Measurements from ENCODE around the gene BCAS3.

Gene BCAS3

GRCh38 chr17:61053469-61053868 is 375.8 kb downstream of the BCAS3 start:
- TF ChIP-seq, protein P1, sequence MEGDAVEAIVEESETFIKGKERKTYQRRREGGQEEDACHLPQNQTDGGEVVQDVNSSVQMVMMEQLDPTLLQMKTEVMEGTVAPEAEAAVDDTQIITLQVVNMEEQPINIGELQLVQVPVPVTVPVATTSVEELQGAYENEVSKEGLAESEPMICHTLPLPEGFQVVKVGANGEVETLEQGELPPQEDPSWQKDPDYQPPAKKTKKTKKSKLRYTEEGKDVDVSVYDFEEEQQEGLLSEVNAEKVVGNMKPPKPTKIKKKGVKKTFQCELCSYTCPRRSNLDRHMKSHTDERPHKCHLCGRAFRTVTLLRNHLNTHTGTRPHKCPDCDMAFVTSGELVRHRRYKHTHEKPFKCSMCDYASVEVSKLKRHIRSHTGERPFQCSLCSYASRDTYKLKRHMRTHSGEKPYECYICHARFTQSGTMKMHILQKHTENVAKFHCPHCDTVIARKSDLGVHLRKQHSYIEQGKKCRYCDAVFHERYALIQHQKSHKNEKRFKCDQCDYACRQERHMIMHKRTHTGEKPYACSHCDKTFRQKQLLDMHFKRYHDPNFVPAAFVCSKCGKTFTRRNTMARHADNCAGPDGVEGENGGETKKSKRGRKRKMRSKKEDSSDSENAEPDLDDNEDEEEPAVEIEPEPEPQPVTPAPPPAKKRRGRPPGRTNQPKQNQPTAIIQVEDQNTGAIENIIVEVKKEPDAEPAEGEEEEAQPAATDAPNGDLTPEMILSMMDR (IDR thresholded peaks at IDR 0.05; ENCODE audit: control insufficient read depth, insufficient read depth, low read depth, low read length, missing control alignments): no peak
- H3K4me3 ChIP-seq (ENCODE audit: control insufficient read depth, low read depth, low read length): no peak overlapping the region
- no peak for DNase-seq (ENCODE audit: low read depth)

GRCh38 chr17:61054436-61054835 is 376.8 kb downstream of the BCAS3 start:
- TF ChIP-seq, protein P1 (IDR thresholded peaks at IDR 0.05; ENCODE audit: control insufficient read depth, insufficient read depth, low read depth, low read length, missing control alignments): no peak
- no peak for DNase-seq (ENCODE audit: low read depth)
- no peak overlapping the region for H3K4me3 ChIP-seq (ENCODE audit: control insufficient read depth, low read depth, low read length)

DNA sequence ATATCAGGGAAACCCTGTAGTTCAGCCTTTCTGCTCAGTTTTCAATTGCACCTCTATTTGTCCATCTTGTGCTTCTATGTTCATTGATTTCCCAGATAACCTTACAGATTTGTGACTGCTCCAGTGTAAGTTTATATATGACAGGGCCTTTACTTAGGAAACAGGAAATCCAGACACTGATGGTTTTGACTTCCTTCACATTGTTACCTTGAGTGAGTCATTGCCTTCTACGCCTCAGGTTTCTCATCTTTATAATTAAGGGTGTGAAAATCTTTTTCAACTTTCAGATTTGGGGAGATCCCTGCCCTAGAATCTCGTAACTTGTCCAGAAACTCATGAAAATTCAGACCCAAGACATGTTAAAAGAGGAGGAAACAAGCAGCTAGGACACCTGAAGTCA is 379.6 kb downstream of the BCAS3 start:
- DNase-seq (ENCODE audit: low read depth): no peak
- TF ChIP-seq, protein P1 (IDR thresholded peaks at IDR 0.05; ENCODE audit: control insufficient read depth, insufficient read depth, low read depth, low read length, missing control alignments): no peak
- no peak overlapping the region for H3K4me3 ChIP-seq (ENCODE audit: control insufficient read depth, low read depth, low read length)

DNA sequence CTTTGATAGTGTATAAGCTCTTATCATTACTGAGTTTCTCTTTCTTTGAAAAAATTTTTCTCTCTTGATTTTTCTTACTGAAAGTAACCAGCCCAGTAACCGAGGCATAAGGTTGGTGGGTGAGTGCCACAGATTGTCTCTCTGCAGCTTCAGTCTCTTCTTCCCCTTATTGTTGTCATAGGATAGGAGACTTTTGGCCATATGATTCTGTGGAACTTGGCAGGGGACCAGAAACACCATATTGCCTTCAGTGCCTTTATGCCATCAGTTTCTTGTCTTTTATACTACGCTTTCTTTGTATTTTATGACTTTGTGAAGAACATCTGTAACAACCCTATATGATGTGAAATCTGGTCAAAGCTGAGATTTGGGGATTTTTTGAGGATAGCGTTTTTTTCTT is 380.4 kb downstream of the BCAS3 start:
- TF ChIP-seq, protein P1 (IDR thresholded peaks at IDR 0.05; ENCODE audit: control insufficient read depth, insufficient read depth, low read depth, low read length, missing control alignments): no peak
- no peak for DNase-seq (ENCODE audit: low read depth)
- no peak overlapping the region for H3K4me3 ChIP-seq (ENCODE audit: control insufficient read depth, low read depth, low read length)

- TF ChIP-seq, protein P1 (IDR thresholded peaks at IDR 0.05; ENCODE audit: control insufficient read depth, insufficient read depth, low read depth, low read length, missing control alignments): no peak
- DNase-seq (ENCODE audit: low read depth): no peak
- no peak overlapping the region for H3K4me3 ChIP-seq (ENCODE audit: control insufficient read depth, low read depth, low read length)
Measured at GRCh38 chr17:61063528-61063927, 385.9 kb downstream of the BCAS3 start.

GRCh38 chr17:61064087-61064951 is 386.7 kb downstream of the BCAS3 start:
- TF ChIP-seq, protein P1 (IDR thresholded peaks at IDR 0.05; ENCODE audit: control insufficient read depth, insufficient read depth, low read depth, low read length, missing control alignments): no peak
- DNase-seq (ENCODE audit: low read depth): no peak
- H3K4me3 ChIP-seq (ENCODE audit: control insufficient read depth, low read depth, low read length): no peak overlapping the region
